Colon (tissue), 2 donors: ENCODE data around the gene GGT5.
"Not testable (repeated sequence)": the region's sequence is repeated elsewhere in the genome, so short reads cannot be mapped to it uniquely, and the experiment has no call there.

ENCODE experiments used
- FAIRE-seq: peaks from 2 replicates; lab custom pipeline; 2012; peaks lifted over from hg19 to GRCh38; lab: Jason Lieb, UNC
- donor health status: control.
- donor health status: control.

Gene GGT5

DNA sequence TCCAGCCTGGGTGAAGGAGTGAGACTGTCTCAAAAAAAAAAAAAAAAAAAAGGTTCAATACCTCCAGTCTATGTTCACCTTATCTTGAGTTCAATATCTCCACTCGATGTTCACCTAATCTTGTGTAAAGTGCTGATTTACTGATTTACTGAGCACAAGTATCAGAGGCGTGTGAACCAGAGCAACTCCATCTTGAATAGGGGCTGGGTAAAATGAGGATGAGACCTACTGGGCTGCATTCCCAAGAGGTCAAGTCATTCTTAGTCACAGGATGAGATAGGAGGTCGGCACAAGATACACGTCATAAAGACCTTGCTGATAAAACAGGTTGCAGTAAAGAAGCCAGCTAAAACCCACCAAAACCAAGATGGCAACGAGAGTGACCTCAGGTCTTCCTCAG is 41.0 kb downstream of the GGT5 start:
- FAIRE-seq, result not testable (repeated sequence)

DNA sequence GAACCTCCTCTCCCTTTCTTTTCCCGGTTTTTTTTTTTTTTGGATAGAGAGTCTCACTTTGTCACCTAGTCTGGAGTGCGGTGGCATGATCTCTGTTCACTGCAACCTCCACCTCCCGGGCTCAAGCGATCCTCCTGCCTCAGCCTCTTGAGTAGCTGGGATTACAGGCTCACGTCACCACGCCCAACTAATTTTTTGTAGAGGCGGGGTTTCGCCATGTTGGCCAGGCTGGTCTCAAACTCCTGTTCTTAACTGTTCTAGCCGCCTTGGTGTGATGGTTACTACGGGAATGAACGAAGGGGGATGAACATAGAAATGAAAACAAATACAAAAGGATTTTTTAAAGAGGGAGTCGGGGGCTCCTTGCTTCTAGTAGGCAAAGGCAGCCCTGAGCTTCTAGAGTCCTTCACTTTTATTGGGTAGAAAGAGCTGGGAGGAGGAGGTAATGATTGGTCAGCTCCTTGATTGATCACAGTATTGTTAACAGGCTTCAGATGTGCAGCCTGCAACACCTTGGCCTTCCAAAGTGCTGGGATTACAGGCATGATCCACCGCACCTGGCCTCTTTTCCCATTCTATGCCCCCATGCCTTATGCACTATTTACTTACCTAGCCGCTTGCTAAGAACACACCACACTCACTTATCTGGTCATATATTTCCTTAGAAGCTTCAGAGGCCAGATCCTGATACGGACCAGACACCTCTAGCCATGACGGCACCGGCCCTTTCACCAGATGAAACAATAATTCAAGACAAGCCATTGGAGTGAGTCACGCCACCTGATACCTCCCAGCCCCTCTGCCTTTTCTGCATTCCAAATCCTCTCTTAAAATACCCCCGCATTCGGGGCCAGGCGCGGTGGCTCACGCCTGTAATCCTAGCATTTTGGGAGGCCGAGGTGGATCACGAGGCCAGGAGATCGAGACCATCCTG is 42.9 kb downstream of the GGT5 start:
- FAIRE-seq, result no peak

DNA sequence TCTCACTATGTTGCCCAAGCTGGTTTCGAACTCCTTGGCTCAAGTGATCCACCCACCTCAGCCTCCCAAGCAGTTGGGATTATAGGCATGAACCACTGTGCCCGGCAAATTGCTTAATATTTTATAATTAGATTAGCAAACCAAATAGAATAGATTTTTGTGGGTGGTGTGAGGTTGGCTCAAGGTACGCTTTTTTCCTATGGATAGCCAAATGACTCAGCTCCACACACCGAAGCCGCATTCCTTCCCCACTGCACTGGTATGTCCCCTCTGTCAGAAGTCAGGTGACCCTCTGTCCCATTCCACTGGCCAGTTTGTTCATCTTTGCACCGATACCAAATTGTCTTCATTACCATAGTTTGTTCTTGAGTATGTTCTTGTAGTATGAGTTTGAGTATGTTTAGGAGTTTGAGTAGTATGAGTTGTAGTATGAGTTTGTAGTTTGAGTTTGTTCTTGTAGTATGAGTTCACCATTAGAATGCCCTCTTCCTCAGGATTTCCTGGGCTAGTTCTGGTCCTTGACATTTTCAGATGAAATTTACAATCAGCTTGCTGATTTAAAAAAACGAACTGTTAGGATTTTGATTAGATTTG is 44.2 kb downstream of the GGT5 start:
- no peak for FAIRE-seq

DNA sequence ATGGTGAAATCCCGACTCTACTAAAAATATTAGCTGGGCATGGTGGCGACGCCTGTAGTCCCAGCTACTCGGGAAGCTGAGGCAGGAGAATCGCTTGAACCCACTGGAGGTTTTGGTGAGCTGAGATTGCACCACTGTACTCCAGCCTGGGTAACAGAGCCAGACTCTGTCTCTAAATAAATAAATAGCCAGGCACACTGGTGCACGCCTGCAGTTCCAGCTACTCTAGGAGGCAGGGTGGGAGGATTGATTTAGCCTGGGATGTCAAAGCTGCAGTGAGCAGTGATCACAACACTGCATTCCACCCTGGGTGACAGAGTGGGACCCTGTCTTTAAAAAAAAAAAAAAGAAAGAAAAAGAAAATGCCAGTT is 46.2 kb downstream of the GGT5 start:
- no peak for FAIRE-seq

DNA sequence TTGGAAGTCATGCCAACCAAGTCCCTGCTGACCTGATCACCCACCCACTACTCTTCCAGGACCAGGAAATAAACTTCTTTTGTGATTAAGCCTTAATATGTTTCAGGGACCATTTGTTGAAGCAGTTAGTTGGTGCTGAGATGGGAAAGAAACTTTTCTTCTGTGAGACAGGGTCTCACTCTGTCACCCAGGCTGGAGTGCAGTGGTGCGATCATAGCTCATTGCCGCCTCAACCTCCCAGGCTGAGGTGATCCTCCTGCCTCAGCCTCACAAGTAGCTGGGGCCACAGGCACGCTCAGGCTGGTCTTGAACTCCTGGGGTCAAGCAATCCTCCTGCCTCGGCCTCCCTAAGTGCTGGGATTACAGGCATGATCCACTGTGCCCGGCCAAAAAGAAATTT is 53.0 kb downstream of the GGT5 start:
- no peak for FAIRE-seq

DNA sequence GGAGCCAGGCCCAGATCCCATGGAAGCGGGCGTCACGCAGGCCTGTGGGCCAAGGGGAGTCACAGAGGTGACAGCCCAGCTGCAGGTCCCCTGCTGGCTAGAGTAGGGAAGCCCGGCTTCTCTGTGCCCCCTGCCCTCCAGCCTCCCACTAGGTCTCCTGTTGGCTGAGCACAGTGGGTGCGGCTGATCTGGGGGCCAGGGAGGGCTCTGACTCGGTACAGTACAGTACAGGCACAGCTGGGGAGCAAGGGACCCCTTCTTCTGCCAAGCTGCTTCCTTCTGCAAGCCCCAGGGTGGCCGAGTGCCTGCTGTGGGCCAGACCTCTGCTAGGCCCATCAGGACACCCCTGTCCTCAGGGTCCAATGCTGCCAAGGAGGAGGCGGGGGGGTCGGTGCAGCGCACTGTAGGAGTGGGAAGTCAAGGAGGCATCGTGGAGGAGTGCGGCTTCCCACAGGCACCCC is 53.5 kb downstream of the GGT5 start:
- no peak for FAIRE-seq

DNA sequence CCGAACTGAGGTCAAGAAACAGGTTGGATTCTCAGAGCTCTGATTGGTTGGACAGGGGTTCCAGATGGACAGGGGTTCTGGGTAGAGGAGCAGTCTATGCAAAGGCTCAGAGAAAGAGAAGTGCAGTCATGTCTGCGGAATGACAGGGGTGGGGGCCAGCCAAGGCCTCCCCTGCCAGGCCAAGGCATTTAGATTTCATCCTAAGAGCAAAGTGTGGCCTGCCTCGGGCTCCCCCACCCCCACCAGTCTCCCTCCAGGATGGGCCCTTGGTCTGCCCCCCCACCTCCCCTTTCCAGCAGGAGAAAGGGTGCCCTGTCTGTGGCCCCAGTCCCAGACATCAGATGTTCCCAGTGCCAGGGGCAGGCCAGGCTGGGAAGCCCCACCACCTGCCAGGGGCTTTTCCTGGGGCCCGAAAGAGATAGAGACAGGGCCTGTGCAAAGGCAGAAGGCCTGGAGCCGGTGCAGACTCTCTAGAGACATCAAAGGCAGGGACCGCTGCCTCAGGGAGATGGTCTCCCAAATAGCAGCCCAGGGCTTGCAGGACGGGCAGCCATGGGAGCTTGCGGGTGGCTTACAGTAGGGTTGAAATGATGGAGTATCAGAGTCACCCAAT is 54.2 kb downstream of the GGT5 start:
- FAIRE-seq, result no peak

DNA sequence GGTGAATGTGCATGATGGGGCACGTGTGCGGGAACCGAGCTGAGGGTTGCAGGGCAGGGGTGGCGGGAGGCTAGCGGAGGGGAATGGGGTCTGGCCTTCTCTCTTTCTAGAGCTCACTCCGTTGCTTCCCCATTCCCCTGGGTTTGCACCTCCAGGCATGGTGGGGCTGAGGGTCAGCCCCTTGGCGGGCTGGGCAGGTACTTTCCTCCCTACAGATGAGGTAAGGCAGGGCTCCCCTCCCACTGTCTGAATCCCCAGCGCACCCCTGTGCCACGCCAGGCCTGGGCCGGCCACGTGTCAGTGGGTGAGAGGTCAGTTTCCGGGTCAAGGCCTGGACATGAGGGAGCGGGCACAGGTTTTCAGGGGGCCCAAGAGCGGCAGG is 54.7 kb downstream of the GGT5 start:
- FAIRE-seq, result no peak

DNA sequence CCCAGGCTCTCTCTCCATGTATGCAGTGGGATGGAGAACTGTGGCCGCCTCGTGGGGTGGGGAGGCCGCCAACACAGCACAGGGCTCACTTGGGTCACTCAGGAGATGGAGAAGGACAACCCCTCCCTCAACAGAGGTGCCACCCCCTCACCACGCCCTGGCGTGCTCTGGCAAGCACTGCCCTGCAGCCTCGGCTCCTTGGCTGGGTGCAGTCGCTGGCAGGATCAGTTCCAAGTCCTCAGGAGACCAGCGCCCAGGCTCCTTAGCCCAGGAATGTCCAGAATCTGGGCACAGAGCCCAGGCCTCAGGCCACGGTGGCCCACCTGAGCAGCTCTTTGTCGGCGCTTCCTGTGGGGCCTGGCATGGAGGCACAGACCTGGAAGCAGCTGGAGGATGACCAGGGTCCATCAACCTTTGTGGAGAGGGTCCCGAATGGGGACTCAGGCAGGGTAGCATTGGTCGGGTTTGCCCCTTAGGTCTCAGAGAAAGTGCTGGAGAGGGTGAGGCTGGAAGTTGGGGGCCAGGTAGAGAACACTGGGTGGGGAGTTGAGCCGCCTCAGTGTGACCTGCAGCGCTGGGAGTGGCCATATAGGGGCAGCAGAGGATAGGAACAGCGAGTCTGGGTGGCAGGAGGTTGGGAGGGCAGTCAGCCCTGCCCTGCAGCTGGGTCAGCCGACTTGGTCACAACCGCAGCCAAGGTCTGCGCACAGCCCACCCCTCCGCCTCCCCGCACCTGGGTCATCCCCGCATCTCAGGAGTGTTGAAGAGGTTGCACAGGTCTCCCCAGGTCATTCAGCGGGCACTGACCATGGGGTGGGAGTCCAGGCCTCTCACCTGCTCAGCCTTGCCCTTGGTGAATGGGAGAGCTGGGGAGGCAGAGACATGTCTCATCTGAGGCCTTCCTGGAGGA is 55.4 kb downstream of the GGT5 start:
- FAIRE-seq, result no peak

DNA sequence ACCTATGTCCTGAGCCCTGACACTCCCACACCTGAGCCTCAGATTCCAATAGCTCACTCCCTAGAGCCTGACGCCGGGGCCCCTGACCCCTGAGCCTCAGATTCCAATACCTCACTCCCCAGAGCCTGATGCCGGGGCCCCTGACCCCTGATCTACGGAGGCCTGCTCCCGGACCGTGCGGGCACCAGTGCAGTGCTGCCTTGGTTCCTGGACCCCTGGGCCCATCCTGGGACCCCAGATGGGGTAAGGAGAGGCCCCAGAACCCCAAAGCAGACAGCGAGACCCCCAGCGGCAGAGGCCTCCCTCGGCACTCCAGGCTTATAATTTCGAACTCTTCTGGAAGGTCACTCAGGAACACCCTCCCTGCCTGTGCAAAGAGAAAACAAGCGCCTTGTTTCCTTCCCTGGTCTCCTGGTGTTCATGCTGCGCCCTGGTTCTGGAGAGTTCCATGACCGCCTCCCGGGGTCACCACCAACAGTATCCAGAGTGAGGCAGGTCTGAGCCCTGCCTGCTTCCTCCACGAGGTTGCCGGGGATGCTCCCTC is 56.1 kb downstream of the GGT5 start:
- no peak for FAIRE-seq

DNA sequence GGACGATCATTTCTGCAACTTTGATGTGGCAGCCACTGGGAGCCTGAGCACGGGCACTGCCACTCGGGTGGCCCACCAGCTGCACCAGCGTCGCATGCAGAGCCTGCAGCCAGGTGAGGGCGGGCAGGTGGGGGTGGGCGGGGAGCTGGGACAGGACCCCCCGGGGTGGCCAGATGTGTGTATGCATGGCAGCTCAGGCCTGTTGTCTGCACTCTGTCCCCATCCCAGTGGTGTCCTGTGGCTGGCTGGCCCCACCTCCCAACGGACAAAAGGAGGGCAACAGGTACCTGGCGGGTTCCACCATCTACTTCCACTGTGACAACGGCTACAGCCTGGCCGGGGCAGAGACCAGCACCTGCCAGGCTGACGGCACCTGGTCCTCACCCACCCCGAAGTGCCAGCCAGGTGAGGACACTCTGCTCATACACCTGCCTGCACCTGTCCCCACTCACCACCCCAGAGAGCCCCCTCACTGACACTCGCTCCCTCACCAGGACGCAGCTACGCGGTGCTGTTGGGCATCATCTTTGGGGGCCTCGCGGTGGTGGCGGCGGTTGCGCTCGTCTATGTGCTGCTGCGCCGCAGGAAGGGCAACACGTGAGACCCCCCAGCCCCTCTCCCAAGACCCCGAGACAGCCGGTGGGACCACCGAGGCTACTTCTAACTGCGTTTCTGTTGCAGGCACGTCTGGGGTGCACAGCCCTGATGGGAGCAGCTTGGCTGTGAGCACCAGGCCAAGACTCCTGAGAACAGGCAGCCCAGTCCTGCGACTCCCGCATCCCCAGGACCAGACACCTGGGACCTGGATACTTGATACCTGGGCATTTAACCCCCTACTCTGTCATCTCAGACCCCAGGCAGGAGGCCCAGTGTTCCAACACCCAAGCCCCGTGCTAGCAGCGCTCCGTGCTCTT is 56.9 kb downstream of the GGT5 start:
- FAIRE-seq, result no peak

DNA sequence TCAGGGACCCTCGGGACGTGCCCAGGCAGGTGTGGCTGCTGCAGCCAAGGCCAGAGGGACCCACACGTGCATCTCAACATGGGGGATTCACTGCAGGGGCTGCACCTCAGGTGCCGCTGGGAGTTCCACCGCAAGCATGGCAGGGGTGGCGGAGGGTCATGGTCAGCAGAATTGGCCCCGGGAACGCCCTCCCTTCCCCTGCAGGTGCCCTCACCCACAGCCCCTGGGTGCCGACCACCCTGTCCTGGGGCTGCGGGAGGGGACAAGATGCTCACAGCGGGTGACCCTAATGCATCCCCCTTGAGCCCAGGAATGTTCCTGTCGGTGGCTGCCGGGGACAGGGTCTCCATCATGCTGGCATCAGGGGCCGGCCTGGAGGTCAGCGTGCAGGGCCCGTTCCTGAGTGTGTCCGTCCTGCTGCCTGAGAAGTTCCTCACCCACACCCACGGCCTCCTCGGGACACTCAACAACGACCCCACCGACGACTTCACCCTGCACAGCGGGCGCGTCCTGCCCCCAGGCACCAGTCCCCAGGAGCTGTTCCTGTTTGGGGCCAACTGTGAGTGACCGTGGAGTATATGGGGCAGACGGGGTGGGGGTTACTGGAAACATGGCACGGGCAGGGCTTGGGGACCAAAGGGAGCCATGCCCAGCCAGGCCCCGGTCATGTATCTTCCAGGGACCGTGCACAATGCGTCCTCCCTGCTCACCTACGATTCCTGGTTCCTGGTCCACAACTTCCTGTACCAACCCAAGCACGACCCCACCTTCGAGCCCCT is 57.8 kb downstream of the GGT5 start:
- no peak for FAIRE-seq

DNA sequence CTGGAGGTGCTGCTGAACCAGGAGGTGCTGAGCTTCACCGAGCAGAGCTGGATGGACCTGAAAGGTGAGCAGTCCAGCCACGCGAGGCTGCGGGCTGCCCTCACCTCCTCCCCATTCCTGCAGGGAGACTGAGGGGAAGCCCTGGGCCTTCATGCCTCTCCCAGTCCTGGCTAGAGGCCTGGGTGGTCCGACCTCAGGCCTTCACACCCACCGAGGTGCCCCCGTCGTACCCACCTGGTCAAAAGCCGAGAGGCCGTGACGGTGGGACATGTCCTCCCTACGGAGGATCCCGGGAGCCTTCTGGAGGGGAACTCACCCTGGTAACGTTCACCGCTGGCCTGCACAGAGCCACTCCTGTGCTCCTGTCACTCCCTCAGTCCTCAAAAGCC is 58.5 kb downstream of the GGT5 start:
- no peak for FAIRE-seq

DNA sequence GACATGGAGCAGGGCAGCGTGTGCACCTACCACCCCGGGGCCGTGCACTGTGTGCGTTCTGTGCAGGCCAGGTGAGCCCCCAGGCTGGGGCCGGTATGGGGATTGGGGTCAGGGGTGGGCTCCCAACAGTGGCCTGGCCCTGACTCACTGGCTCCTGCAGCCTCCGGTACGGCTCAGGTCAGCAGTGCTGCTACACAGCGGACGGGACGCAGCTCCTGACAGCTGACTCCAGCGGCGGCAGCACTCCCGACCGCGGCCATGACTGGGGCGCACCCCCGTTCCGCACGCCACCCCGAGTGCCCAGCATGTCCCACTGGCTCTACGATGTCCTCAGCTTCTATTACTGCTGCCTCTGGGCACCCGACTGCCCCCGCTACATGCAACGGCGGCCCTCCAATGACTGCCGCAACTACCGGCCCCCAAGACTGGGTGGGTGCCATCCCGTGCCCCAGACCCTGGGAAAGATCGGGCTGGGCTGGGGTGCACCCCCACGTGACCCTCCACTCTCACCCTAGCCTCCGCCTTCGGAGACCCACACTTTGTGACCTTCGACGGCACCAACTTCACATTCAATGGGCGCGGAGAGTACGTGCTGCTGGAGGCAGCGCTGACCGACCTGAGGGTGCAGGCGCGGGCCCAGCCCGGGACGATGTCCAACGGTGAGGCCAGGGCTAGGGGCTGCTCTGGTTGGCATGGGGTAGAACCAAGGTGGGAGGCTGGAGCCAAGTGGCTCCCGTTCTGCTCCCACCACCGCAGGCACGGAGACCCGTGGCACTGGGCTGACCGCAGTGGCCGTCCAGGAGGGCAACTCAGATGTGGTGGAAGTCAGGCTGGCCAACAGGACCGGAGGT is 59.2 kb downstream of the GGT5 start:
- no peak for FAIRE-seq

DNA sequence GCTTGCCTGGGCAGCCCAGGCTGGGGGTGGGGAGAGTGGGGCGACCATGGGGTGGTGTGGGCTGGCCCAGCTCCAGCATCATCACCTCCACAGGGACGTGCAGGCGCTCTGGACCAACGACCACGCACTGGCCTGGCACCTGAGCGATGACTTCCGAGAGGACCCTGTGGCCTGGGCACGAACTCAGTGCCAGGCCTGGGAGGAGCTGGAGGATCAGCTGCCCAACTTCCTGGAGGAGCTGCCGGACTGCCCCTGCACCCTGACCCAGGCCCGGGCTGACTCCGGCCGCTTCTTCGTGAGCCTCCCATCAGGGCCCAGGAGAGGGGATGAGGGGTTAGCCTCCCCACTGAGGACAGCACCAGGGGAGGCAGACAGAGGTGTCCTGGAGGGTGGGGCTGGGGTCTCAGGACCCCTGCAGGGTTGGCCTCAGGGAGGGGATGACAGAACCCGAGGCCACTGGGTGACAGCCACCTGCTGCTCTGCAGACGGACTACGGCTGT is 59.8 kb downstream of the GGT5 start:
- FAIRE-seq, result no peak

DNA sequence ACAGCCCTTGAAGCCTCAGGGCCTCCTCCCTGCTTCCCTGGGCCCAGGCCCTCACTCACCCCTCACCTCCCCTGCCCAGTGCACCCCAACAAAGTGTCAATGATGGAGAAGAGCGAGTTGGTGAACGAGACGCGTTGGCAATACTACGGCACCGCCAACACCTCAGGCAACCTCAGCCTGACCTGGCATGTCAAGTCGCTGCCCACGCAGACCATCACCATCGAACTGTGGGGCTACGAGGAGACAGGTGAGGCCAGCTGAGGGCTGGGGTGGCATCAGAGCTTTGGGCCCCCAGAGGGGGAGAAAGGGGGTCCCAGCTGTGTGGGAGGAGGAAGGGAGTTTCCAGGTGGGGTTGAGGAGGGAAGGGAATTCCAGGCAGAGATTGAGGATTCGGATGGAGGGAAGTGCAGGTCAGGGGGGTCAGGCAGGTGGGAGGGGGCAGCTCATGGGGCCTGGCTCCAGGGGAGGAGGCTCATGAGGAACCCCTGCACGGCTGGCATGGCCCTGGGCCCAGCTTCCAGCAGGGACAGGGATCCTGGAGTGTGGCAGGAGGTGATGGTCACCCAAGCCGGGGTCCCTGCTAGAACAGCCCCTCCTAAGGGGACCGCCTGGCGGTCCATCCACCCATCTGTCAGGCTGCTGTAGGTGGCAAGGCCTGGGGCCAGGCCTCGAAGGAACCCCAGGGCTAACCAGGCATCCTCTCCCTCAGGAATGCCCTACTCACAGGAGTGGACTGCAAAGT is 60.7 kb downstream of the GGT5 start:
- FAIRE-seq, result no peak

DNA sequence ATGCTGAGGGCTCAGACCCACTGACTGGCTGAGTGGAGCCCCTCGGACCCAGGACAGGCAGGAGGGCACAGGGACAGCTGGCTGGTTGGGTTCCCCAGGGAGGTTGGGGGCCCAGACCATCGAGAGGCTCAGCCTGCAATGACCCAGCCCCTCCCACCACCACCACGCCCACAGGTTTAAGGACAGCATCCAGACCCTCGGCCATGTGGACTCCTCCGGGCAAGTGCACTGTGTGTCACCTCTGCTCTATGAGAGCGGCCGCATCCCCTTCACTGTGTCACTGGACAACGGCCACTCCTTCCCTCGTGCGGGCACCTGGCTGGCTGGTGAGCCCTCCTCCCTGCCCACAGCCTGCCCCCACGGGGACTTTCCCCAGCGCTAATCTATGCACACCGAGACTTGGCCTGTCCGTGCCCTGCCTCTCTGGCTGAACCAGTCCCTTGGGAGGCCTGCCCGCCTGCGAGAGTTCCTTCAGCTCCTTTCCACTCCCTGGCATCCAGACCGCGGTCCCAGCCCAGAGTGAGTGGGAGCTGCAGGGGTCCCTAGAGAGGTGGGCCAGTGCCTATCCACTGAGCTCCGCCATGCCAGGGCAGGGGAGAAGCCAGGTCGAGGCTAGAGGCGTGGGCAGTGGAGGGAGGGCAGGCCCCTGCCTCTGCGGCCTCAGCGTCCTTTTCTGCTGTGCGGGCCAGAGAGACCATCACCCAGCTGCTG is 61.4 kb downstream of the GGT5 start:
- FAIRE-seq, result no peak

DNA sequence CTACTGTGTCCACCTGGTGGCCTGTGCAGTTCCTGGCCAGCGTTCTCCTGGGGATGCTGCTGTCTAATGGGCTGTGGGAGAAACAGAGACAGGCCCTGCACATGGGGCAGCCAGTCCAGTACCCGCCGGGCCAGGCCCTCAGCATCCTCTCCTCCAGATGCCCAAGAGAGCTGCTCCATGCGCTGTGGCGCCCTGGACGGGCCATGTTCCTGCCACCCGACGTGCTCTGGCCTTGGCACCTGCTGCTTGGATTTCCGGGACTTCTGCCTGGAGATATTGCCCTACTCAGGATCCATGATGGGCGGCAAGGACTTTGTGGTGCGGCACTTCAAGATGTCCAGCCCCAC is 62.0 kb downstream of the GGT5 start:
- not testable (repeated sequence) for FAIRE-seq
